Limb (tissue), 2 donors: ENCODE measurements around the gene EPB41L4A.

ENCODE experiments used
- DNase-seq, 2 donors: peaks; one replicate each; pipeline ENCODE4 v3.0.0-alpha.2; 2016; ENCODE audit errors: extremely low spot score in 2 of 2

The EPB41L4A gene

DNA sequence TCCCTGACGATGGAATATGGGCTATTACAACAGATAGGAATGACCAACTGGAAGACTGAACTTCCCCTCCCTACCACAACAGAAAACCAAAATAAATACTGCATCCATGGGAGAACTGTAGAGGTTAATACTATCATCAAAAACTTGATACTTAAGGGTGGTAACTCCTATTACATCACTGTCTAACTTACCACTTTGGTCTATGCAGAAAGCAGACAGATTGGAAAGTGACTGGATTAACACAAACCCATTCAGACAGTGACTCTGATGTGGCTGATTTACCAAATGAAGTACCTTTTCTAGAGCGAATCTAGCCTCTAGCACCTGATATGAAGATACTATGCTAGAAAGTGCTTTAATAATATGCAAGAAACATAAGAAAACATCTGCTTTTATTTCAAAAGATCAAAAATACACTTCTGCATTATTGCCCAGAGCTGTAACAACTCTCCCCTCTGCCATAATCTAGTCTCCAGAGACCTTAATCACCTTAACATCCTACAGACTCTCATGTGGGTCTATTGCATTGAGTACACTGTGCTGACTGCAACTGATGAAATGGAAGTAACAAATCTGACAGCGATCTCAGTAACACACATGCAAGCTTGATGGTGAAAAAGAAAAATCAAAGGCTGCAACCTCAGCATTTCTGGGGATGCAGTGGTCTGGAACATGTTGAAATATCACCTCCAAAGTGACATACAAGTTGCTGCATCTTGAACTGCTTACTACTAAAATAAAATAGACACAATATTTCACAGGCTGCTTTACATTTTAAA is 62.7 kb downstream of the EPB41L4A start:
- no peak for DNase-seq

GRCh38 chr5:112355058-112355685 is 63.9 kb downstream of the EPB41L4A start:
- DNase-seq = no peak

DNA sequence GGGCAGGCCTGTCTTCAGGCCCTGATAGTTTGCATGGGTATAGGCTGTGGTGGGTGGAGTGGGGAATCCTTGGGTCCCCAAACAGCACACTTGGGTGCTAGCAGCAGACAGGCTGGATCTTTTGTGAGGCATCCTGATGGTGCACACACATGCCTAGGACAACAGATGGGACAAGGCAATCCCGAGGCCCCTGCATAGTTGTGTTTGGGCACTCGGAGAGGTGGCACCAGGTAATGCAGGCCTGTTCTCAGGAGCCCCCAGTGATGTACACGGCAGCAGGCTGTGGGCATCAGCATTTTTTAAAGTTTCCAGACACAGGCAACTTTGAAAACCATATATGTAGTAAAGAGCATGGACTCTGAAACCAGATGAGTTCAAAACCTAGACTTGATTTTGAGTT is 65.4 kb downstream of the EPB41L4A start:
- no peak for DNase-seq

DNA sequence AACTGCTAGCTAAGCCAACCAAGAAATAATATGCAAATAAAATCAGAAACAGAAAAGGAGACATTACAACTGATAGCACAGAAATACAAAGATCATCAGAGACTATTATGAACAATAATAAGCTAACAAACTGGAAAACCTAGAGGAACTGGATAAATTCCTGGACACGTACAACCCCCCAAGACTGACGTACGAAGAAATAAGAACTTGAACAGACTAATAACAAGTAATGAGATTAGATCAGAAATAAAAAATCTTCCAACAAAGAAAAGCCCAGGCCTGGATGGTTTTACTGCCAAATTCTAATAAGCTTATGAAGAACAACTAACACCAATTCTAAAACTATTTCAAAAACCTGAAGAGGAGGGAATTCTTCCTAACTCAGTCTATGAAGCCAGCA is 67.9 kb downstream of the EPB41L4A start:
- DNase-seq = no peak

- DNase-seq = no peak
Measured at GRCh38 chr5:112350626-112351025, 68.5 kb downstream of the EPB41L4A start.

DNA sequence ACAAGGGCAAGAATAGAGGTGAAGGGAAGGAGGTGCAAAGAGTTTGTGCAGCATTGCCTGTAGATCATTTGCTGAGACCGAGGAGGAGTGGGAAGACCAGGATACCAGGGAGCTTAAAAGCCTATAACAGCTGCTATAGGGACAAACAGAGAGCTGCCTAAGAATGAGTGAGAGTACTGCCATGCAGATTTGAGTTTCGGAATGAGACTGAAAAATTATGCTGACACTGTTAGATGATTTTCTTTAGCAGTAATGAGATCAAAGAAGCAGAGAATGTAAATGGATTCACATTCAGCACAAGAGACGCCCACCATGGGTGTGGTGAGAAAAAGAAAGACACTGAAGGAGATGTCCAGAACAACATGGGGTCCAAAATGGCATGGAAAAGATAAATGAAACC is 69.7 kb downstream of the EPB41L4A start:
- no peak for DNase-seq

DNA sequence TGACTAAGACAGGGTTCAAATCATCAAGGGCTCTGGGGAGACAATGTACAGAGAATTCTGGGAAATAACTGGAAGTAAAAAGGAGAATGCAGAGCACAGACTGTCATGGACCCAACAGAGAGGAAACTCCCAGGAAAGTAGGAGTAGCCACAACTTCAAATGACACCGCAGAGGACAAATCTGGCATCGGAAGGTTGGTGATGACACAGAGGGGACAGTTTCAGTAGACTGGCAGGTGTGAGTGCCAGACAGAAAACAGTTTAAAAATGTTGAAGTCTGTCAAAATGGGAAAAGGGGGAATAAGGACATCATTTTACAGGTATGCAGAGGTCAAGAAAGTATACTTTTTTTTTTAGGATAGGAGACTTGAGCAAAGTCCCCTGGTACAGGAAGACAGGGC is 70.2 kb downstream of the EPB41L4A start:
- no peak for DNase-seq

DNA sequence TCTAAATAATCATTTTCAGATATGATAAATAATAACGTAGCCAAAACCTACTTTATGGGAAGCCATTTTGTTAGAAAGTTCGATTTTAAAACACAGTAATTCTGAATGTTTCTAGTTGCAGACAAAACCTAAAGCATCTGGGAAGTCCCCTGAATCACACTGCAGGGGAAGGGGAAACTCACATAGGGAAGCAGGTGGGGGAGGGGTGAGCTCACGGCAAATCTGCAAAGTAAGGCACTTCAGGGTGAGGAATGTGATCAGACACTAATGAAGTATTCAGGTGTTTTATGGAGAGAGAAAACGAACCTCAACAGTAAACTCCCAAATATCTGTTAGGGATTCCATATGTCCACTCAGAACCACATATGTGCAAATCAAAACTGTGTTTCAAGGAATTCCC is 70.7 kb downstream of the EPB41L4A start:
- no peak for DNase-seq

DNA sequence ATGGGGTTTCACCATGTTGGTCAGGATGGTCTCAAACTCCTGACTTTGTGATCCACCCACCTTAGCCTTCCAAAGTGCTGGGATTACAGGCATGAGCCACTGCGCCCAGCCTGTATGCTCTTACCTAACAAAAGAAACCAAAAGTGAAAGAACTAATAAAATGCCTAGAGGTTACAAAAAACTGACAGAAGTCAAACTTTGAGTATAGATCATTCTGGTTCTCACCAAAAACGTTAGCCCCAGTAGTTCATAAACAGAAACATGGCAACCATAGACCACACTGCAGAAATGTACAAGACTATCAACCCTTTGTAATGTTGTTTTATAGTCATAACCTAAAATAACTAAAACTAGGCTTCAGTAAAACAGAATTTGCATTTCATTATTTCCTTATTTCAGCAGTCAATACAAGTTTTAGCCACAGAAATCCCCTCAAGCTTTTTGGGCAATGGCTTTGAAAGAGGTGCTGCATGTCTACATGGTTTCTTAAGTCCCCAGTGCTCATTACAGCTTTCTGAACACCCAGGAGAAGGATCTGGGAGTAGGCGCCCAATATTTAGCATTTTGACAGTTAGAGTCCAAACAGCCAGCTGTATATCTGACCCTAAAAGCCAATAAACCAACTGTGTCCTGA is 72.5 kb downstream of the EPB41L4A start:
- DNase-seq = no peak

GRCh38 chr5:112344540-112344939 is 74.5 kb downstream of the EPB41L4A start:
- no peak for DNase-seq

DNA sequence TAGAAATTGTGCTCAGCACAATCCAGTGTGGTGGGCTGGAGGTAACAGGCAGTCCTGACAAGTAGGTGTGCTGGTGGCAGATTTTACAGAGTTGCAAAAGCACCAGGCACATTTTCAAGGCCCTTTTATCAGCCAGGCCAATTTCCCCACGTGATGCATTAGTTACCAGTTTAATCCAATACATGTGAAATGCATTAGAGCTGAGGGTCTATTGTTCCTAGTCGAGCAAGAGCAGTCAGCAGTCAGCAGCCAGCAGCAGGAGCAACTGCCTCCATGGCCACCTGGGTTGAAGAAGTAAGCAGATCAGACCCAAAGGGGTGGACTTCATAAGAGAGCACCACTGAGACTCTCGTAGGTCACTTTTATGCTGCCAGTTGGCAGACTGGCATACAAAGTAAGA is 76.7 kb downstream of the EPB41L4A start:
- DNase-seq = no peak

- DNase-seq = no peak
Measured at GRCh38 chr5:112339761-112340160, 79.3 kb downstream of the EPB41L4A start.

GRCh38 chr5:112338681-112339337 is 80.3 kb downstream of the EPB41L4A start:
- DNase-seq = no peak

DNA sequence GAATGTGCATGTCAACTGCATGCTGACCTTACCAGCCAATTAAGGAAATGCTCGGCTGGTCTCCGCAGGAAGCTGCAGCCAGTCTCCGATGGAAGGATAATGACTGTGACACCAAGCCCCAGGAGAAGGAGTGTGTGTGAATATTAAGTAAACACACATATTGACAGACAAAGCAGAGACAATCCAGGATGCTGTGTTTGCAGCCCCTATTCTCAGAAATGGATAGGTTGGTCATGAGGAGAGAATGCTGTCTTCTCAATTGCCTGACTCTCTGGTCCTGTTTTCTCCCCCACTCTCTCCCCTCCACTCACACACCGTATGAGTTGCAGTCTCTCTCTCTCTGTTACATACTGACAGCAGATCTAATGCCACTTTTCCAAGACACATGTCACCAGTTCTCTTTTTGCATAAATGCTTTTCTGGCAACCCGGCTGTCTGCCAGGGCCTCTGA is 85.7 kb downstream of the EPB41L4A start:
- DNase-seq = no peak

DNA sequence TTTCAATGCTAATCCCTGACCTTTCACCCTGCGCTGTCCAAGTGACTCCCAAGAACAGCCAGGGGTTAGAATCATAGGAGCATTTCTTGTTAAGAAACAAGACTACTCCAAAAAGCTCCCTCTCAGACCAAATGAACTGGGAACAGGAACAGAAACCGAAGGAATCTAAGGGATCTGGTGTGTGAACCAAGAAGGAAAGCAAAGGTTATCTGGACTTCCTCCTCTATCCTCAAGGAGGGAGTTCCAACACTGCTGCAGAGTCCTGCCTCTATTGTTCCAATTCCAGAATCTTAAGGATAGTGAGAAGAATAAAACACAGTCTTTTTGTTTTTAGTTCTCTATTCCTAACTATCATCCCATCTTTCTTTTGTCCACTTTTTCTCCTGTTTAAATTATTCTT is 87.2 kb downstream of the EPB41L4A start:
- no peak for DNase-seq

GRCh38 chr5:112329419-112330090 is 89.5 kb downstream of the EPB41L4A start:
- no peak for DNase-seq

DNA sequence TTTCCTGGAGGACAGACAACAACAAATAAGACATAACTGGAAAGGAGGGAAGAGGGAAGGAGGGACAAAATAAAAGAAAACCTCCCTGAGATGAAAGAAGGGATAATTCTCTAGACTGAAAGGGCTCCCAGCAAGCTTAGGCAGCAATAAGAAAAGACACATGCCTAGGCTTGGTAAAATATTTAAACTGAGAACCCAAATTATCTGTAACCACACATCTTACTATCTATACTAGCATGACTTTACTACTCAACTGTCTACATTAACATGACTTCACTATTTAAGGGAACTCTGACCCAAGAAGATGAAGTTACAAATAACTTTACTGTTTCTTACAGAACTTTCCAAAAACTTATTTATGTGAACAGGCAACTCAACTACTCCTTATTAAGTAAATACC is 95.9 kb downstream of the EPB41L4A start:
- DNase-seq = no peak

DNA sequence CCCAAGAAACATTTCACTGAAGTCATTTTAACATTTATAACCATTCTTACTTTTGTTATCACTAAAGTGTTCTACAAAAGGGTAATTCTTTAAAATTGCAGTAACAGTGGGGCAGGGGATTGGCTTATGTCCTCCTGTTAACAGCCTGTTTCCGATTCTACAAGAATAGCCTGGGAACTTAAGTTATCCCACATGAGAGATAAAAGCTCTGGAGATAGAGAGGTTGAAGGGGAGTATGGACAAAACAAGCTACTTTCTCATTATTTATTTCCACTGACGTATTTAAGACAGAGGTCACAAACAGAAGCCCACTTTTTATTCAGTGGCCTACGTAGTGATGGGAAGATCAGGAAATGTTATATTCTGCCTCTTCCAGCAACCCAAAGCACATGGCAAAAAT is 98.7 kb downstream of the EPB41L4A start:
- no peak for DNase-seq

DNA sequence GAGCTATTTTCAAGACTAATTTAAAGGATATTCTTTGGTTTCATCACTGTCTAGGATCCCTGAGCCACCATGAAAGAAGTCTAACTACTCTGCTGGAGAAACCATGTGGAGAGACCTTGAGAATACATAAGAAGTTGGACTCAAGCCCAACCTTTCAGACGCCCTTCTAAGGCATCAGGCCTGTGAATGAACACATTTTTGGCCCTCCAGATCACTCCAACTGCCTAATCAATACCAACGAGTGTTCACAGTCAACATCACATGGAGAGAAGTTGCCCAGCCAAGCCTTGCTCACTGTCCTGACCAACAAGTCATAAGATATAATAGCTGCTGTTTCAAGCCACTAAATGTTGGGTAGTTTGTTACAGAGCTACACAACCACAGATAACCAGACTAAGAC is 100.7 kb downstream of the EPB41L4A start:
- no peak for DNase-seq

- no peak for DNase-seq
Measured at GRCh38 chr5:112317866-112318265, 101.2 kb downstream of the EPB41L4A start.

DNA sequence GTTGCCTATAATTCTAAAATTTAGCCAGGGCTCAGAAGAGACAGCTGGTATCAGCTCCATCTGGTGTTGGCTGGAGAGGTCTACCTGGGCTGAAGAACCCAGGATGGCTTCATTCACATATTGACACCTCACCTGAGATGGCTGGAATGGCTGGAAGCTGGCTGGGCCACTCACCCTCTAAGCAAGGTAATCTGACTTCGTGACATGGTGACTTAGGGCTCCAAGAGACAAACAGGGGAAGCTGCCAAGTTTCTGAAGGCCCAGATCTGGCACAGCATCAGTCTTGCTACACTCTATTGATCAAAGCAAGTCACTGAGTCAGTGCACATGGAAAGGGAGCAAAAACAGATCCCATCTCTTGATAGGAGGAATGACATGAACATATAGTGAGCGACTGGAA is 102.3 kb downstream of the EPB41L4A start:
- no peak for DNase-seq

DNA sequence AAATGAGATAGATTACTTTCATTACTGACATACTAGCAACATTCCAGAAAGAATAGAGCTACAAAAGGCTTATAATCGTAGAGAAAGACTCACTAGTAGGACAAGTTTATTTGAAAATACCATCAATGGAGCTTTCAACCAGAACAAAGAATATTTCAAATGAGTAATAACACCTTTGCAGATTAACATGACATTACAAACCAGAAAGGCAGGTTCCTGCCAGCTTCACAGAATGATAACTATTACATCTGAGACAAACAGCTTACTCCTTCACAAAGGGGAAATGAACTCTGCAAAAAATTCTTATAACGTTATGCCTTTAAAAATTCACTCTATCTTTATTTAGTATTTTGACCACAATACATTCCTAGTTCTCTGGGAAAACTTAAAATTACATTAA is 103.1 kb downstream of the EPB41L4A start:
- DNase-seq = no peak
